ENCODE data around the gene GMCL1.
"Not testable (repeated sequence)": the region's sequence is repeated elsewhere in the genome, so short reads cannot be mapped to it uniquely, and the experiment has no call there.

DNA sequence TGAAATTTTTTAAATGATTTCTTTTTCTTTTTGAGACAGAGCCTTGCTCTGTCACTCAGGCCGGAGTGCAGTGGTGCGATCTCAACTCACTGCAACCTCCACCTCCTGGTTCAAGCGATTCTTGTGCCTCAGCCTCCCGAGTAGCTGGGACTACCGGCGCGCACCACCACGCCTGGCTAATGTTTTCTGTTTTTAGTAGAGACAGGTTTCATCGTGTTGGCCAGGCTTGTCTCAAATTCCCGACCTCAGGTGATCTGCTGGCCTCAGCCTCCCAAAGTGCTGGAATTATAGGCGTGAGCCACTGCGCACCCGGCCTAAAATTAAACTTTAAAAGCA is 1.4 kb downstream of the GMCL1 start:
- TF ChIP-seq, protein P1, sequence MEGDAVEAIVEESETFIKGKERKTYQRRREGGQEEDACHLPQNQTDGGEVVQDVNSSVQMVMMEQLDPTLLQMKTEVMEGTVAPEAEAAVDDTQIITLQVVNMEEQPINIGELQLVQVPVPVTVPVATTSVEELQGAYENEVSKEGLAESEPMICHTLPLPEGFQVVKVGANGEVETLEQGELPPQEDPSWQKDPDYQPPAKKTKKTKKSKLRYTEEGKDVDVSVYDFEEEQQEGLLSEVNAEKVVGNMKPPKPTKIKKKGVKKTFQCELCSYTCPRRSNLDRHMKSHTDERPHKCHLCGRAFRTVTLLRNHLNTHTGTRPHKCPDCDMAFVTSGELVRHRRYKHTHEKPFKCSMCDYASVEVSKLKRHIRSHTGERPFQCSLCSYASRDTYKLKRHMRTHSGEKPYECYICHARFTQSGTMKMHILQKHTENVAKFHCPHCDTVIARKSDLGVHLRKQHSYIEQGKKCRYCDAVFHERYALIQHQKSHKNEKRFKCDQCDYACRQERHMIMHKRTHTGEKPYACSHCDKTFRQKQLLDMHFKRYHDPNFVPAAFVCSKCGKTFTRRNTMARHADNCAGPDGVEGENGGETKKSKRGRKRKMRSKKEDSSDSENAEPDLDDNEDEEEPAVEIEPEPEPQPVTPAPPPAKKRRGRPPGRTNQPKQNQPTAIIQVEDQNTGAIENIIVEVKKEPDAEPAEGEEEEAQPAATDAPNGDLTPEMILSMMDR (conservative IDR thresholded peaks at IDR 0.05; ENCODE audit: low read depth, low read length): not testable (repeated sequence)
- not testable (repeated sequence) for TF ChIP-seq EZH2 (IDR thresholded peaks at IDR 0.05; ENCODE audit: low read length, unreplicated experiment)
